GM19452 (cell line): ENCODE measurements around the gene CACNA1C.

Experiments used
- ATAC-seq: cut with Tn5 transposase; IDR thresholded peaks from one replicate; pipeline ENCODE4 v1.9.1; 2021; ENCODE audit not compliant: unreplicated experiment

CACNA1C gene

GRCh38 chr12:2034633-2035430, 18.0 kb upstream of the CACNA1C start:
- no peak for ATAC-seq

GRCh38 chr12:2035431-2036055, 17.2 kb upstream of the CACNA1C start:
- ATAC-seq, result no peak

GRCh38 chr12:2039034-2039433, 13.8 kb upstream of the CACNA1C start:
- no peak for ATAC-seq

DNA sequence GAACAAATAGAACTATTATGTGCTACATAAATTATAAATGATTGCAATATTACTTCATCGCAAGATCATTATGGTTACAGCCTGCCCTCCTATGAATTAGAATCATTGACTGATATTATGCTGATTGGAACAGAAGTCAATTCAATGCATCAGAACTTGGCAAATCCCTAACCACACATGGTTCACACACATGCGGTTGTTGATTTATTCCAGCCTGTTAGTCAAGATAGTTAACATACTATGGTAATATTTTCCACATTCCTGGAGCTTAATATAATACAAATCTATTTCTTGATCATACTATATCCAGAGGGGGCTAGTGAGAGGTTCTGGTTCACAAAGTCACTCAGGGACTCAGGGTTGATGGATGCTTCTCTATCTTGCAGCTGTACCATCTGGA, 9.7 kb upstream of the CACNA1C start:
- ATAC-seq, result no peak

DNA sequence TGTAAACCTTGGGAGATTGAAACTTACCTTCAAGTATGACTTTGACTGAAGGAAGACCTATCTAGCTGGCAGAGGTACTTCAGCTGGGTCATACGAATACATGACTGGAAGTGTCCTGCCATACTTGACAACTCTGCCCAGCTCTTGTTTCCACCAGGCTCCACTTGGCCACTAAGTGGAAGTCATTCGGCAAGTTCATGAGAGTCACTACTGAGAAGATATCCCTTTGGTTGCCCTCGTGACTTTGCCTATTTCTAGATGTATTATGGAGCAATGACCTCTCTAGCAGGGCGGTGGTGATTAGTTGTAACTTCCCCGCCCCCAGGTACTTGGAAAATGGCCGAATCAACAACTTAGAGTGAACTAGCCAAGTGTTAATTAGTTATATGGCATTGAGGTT, 8.6 kb upstream of the CACNA1C start:
- no peak for ATAC-seq

- no peak for ATAC-seq
Measured at GRCh38 chr12:2046957-2047356, 5.8 kb upstream of the CACNA1C start.

- ATAC-seq, result no peak
Measured at GRCh38 chr12:2047752-2048151, 5.0 kb upstream of the CACNA1C start.

DNA sequence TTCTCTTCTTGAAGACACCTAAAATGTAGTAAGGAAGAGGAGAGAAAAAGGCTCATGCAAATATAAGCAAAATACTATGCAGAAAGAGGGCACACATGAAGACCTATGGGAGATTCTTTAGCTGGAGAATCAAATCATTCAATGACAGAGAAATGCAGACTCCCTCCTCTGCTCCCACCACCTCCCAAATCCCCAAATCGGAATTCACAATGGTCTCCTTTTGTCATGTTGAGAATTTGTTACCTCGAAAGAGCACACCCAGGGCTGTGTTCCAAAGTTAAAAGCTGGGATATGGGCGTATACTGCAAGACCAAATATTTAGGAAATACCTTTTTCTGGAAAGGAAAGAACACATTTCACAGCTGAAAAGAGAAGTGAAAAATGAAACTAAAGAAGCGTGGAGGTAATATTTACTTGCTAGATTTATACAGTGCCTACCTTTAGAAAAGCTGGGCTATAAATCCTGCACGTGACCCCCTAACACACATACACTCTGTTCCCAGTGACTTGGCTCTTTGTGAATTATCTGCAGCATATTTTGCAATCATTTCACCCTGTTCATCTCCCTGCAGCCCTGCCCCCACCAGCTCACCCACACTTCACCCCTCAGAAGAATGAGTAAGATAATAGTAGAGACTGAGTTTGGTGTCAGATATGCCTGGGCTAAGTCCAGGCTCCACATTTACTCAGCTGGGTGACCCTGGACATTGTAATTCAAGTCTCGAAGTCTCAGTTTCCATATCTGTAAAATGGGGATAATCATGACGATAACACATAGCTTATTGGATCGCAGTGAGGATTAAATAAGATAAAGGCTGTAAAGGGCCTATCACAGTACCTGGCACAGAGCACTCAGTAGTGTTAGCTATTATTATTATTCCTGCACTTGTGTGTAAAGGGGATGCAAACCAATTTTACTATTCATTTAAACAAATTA, 2.9 kb upstream of the CACNA1C start:
- ATAC-seq, result no peak

DNA sequence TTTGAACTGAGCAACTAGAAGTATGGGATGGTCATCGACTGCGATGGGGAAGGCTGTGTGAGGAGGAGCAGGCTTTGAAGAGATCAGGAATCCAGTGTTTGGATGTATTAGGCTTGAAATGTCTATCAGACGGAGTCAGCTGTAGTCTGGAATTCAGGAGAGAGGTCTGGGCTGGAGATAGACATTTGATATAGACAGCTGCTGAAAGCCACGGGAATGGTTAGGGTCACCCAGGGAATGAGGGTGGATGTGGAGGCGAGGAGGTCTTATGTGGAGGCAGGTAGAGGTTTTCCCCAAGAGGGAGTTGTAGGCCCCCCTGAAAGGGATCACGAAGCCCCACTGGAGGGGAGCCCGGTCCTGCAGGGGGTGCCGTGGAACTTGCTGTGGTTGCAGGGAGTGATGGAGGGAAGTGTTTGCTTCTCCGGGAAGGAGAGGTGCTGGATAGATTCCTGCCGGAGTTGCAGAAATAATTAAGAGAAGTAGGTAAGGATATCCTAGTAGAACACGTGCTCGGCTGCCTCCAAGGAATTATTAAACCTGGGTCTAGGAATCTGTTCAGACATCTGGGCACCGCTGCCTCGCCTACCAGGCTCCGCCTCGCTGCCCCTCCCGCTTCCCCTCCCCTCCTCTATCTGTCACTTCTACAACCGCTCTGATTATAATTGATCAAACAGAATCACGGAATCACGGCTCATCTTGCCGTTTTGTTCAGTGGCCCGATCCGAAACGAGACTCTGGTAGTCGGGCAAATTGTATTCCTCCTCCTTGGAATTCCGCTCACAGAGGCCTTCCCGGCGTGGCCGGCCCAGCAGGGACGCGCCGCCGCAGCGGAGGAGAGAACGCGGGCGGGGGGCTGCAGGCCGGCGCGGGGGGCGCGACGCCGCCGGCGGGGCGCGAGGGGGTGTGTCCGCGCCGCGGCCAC, 826 bp upstream of the CACNA1C start:
- ATAC-seq, result no peak

- no peak for ATAC-seq
Measured at GRCh38 chr12:2053691-2054090, 904 bp downstream of the CACNA1C start.

GRCh38 chr12:2054091-2055018, 1.6 kb downstream of the CACNA1C start:
- no peak for ATAC-seq

DNA sequence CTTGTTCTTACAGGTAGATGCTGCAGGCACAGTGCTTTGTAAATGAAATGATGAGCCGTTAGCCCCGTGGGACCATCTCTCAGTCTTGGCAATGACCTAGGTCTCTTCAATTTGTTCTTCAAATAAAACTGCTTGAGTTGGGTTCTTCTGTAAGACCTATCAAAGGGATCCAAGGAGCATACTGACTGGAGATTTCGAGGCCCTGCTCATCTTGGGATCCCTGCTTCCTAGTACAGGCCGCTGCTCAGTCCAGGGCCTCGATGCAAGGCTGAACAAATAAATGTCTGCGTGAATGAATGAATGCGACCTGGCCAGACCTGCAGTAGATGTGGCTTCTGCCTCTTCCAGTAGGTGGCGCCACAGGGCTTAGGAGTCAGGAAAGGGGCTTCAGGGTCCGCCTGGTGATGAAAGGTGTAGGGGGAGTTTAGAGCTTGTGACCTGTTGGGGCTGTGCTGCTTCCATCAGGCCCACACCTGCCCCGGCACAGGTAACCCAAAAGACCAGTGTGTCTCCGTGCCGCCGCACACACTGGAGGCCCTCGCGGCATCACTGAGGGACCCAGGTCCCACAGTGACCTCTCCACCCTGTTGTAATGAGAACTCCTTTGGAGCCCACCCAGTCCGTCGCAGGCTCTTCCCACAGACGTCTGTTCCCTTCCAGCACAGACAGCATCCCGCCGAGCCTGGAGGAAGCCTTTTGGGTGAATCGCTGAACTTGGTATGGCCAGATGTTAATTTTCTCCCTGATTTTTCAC, 4.4 kb downstream of the CACNA1C start:
- ATAC-seq, result no peak

DNA sequence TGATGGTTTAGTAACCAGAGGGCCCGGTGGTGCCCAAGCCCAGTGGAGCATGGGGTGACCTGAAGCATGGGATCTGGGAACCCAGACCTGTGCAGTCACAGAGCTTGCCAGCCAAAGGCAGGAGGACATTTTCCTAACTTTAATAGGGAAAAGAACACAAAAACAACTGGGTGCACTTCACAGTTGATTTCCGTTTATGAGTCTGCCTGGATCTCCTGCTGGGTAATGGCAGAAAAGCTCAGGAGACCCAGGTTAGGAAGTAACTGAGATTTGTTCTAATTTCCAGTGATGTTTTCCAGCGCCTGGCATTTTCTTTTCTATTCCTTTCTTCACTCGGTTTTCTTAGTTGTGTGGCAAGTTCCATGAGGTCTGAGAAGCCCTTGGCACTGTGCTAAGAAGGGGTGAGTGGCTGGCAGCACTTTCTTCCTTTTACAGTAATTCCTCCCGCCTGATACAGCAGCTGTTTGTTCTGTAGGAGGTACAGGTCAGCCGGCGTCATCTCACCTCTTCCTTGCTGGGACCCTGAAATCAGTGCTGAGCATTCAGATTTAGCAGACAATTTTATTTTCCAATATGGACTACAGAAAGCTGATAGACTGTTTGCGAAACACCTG, 5.1 kb downstream of the CACNA1C start:
- no peak for ATAC-seq

GRCh38 chr12:2058837-2059236, 6.0 kb downstream of the CACNA1C start:
- ATAC-seq, result no peak

GRCh38 chr12:2061402-2061801, 8.6 kb downstream of the CACNA1C start:
- ATAC-seq, result no peak

DNA sequence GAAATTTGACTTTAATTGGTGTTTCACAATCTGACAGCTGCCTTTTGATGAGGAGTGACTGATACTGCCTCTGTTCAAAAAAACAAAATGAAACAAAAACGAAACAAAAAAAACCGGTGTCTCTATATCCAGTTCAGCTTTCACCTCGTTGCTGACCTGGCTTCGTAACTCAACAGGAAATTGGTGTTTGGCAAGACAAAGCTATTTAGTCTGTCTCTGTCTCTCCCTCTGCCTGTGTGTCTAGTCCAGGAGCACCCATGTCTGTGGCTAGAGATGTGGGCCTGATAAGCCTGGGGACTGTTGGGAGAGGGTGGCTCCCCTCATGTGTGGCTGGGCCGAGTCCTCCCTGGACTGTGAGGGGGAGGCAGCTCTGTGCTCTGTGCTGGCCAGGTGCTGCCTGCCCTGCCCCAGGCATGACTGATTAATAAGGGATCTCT, 11.3 kb downstream of the CACNA1C start:
- no peak for ATAC-seq

DNA sequence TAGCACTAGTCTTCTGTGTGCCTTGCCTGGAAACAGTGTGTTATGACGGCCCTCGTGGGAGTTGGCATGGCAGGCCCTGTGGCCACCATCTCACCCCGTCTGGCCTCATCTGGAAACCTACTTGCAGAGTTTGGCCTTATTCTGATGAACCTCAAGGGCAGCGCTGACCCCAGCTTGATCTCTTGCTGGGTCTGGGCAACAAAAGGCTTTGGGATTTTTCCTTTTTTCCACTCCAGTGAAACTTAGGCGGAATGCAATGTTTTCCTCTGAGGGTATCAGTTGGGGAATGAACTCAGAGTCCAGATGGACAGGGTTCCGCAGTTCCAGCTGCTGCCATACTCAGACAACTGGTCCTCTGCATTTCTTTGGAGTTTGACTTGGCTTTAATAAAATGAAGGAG, 15.9 kb downstream of the CACNA1C start:
- ATAC-seq, result no peak

DNA sequence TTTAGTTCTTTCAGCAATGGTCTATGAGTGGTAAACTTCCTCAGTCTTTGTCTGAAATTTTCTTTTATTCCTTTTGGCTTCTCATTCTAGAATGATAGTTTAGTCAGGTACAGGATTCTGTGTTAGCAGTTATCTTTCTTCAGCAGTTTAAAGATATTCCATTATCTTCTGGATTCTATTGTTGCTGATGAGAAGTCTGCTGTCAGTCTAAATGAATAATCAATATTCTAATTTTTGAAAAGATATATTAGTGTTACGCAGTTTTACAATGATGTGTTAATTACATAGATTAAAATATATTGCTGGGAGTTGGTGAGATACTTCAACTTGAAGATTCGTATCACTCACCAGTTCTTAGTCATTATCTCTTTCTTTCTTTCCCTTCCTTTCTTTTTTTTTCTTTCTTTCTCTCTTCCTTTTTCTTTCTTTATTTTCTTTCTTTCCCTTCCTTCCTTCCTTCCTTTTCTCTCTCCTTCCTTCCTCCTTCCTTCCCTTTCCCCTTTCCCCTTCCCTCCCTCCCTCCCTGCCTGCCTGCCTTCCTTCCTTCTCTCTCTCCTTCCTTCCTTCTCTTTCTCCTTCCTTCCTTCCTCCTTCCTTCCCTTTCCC, 17.8 kb downstream of the CACNA1C start:
- ATAC-seq, result no peak
